ENCODE data around the gene REXO1. TPM values are rescaled to one million over a fixed set of nuclear protein-coding genes. Genes with fewer than 3 reads are reported as not detected.

REXO1 gene
- total and polyA plus RNA-seq, 2 of the 8 experiments (the other 6 are each of a cell fraction or from before 2014, with no cell fraction given): 42.4 to 44.3 TPM

DNA sequence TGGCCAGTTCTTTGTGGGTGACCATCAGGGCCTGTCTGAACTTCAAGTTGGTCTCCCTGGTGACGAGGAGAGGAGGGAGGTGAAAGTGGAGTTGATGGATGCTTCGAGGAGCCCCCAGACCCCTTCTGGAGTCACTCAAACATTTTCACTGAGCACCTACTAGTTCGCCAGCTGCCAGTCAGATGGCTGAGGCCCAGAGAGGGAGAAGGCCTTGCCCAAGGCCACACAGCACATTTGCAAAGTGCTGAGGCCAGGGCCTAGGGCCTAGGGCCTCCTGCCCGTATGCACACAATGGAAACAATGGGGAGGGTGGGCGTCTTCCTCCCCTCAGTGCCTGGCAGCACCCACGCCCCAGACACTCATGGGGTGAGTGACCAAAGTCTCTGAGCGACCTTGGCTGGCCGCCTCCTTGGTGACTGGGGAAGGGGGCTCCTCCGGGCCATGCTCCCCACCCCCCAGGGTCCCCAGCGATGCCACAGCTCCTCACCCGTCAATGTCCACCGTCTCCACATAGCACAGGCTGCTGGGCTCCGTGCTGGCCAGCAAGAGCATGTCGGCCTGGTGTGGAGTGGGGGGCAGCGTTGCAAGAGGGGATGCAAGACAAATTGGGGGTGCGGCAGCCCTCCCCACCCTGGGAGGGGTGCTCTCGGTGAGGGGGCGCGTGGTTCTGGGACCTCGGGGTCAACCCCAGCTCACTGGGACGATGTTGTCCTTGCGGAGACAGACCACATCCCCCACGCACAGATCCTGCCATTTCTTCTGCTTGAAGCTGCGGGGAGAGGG is 42.7 kb downstream of the REXO1 start (continued):
- TF ChIP-seq ZNF274 (IDR thresholded peaks at IDR 0.05; ENCODE audit: borderline replicate concordance, extremely low read depth, low read length): no peak
- no peak for TF ChIP-seq POLR2A (IDR thresholded peaks at IDR 0.05; ENCODE audit: control extremely low read depth in 1 of 2, low read depth in 2 of 2, low read length in 2 of 2)
- TF ChIP-seq, protein P1, sequence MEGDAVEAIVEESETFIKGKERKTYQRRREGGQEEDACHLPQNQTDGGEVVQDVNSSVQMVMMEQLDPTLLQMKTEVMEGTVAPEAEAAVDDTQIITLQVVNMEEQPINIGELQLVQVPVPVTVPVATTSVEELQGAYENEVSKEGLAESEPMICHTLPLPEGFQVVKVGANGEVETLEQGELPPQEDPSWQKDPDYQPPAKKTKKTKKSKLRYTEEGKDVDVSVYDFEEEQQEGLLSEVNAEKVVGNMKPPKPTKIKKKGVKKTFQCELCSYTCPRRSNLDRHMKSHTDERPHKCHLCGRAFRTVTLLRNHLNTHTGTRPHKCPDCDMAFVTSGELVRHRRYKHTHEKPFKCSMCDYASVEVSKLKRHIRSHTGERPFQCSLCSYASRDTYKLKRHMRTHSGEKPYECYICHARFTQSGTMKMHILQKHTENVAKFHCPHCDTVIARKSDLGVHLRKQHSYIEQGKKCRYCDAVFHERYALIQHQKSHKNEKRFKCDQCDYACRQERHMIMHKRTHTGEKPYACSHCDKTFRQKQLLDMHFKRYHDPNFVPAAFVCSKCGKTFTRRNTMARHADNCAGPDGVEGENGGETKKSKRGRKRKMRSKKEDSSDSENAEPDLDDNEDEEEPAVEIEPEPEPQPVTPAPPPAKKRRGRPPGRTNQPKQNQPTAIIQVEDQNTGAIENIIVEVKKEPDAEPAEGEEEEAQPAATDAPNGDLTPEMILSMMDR (IDR thresholded peaks at IDR 0.05; ENCODE audit: control extremely low read depth in 1 of 3, insufficient read depth in 1 of 3, low read depth in 1 of 3, low read length in 3 of 3): no peak
- no peak for TF ChIP-seq CBX5 (IDR thresholded peaks at IDR 0.05; ENCODE audit: low read depth, low read length)
- no peak for TF ChIP-seq MAFK (IDR thresholded peaks at IDR 0.05; ENCODE audit: low read depth, low read length)
- no peak for TF ChIP-seq TCF12 (IDR thresholded peaks at IDR 0.05; ENCODE audit: low read depth, low read length)

Data from H1 (cell line).